GM23338 (cell line): ENCODE results near the gene DLG4. TPM values are rescaled to one million over a fixed set of nuclear protein-coding genes. Genes with fewer than 3 reads are reported as not detected.

Experiments used
- ATAC-seq: fragments of 200-7000 bp; cut with Tn5 transposase; 3 replicates; pipeline ENCODE4 v1.9.1; 2020
- DNase-seq: peaks from one replicate; pipeline ENCODE4 v3.0.0-alpha.2; 2015; ENCODE audit warnings: low spot score
- H2AFZ ChIP-seq: fragments of 200-600 bp; sonication (generic); 2 replicates; pipeline ENCODE4 v1.8.0; 2016; ENCODE audit warnings: antibody characterized with exemption, mild to moderate bottlenecking, moderate library complexity
- H3F3A ChIP-seq: fragments of 200-600 bp; sonication (generic); replicated peaks from 2 replicates; pipeline ENCODE4 v1.8.0; 2017; ENCODE audit warnings: antibody characterized with exemption, mixed run types, low read depth
- H3K27ac ChIP-seq: fragments of 200-600 bp; sonication (generic); 2 replicates; pipeline ENCODE4 v1.6.1; 2016; ENCODE audit warnings: low read depth
- H3K27me3 ChIP-seq: fragments of 200-600 bp; sonication (generic); 2 replicates; pipeline ENCODE4 v1.8.0; 2016; ENCODE audit warnings: mild to moderate bottlenecking, mixed run types, moderate library complexity; ENCODE audit not compliant: insufficient read depth
- H3K36me3 ChIP-seq: fragments of 200-600 bp; sonication (generic); 2 replicates; pipeline ENCODE4 v1.8.0; 2016; ENCODE audit warnings: mild to moderate bottlenecking; ENCODE audit not compliant: insufficient read depth
- H3K4me1 ChIP-seq: fragments of 200-600 bp; sonication (generic); 2 replicates; pipeline ENCODE4 v1.8.0; 2016; ENCODE audit warnings: mild to moderate bottlenecking, moderate library complexity; ENCODE audit not compliant: insufficient read depth
- H3K4me2 ChIP-seq: fragments of 200-600 bp; sonication (generic); 2 replicates; pipeline ENCODE4 v1.7.1; 2017; ENCODE audit warnings: mixed run types
- H3K4me3 ChIP-seq: fragments of 200-600 bp; sonication (generic); 2 replicates; pipeline ENCODE4 v1.6.1; 2016; ENCODE audit warnings: mixed run types
- H3K79me2 ChIP-seq: fragments of 200-600 bp; sonication (generic); replicated peaks from 2 replicates; pipeline ENCODE4 v1.8.0; 2017; ENCODE audit warnings: mild to moderate bottlenecking; ENCODE audit not compliant: insufficient read depth
- H3K9me2 ChIP-seq: fragments of 200-600 bp; sonication (generic); 2 replicates; pipeline ENCODE4 v1.8.0; 2017; ENCODE audit not compliant: insufficient read depth
- H4K20me1 ChIP-seq: fragments of 200-600 bp; sonication (generic); replicated peaks from 2 replicates; pipeline ENCODE4 v1.8.0; 2017; ENCODE audit warnings: mild to moderate bottlenecking; ENCODE audit not compliant: insufficient read depth
- H3K27ac Mint-ChIP-seq: 2 replicates; pipeline ENCODE4 v1.8.0; 2020; ENCODE audit warnings: inconsistent platforms, mild to moderate bottlenecking, moderate library complexity, mixed read lengths
- H3K27me3 Mint-ChIP-seq: 3 replicates; pipeline ENCODE4 v1.8.0; 2022; ENCODE audit warnings: low read depth, mild to moderate bottlenecking, moderate library complexity, mixed read lengths, inconsistent platforms; ENCODE audit not compliant: insufficient read depth, poor library complexity
- H3K36me3 Mint-ChIP-seq: 3 replicates; pipeline ENCODE4 v1.8.0; 2021; ENCODE audit warnings: low read depth, mild to moderate bottlenecking, inconsistent platforms, moderate library complexity, mixed read lengths
- H3K4me1 Mint-ChIP-seq: 3 replicates; pipeline ENCODE4 v1.8.0; 2020; ENCODE audit warnings: mild to moderate bottlenecking, inconsistent platforms, mixed read lengths
- H3K4me3 Mint-ChIP-seq: 3 replicates; pipeline ENCODE4 v1.8.0; 2021; ENCODE audit warnings: moderate library complexity, mild to moderate bottlenecking, inconsistent platforms, mixed read lengths
- H3K9me3 Mint-ChIP-seq: 3 replicates; pipeline ENCODE4 v1.8.0; 2020; ENCODE audit warnings: moderate library complexity, mild to moderate bottlenecking, inconsistent platforms, mixed read lengths
- CTCF ChIP-seq, 2 experiments: fragments of 200-600 bp in 1 of 2; sonication (generic) in 1 of 2; conservative IDR thresholded peaks; 2 replicates each; pipeline versions ENCODE4 v1.5.1 to v1.6.1; 2016 to 2017; ENCODE audit warnings: antibody characterized with exemption in 2 of 2, low read depth in 2 of 2, mild to moderate bottlenecking in 2 of 2, moderate library complexity in 1 of 2
- ETS1 ChIP-seq: IDR thresholded peaks from 2 replicates; pipeline ENCODE4 v1.6.1; 2016; ENCODE audit warnings: antibody characterized with exemption
- EZH2 ChIP-seq: fragments of 200-600 bp; sonication (generic); IDR thresholded peaks from one replicate; pipeline ENCODE4 v1.8.0; 2017; ENCODE audit warnings: antibody characterized with exemption, mild to moderate bottlenecking, low read depth; ENCODE audit not compliant: unreplicated experiment
- EZH2phosphoT487 ChIP-seq: fragments of 200-600 bp; sonication (generic); IDR thresholded peaks from one replicate; pipeline ENCODE4 v1.8.1; 2018; ENCODE audit warnings: antibody characterized with exemption; ENCODE audit not compliant: unreplicated experiment
- NANOG ChIP-seq: IDR thresholded peaks from 2 replicates; pipeline ENCODE4 v1.6.1; 2016; ENCODE audit warnings: antibody characterized with exemption, borderline replicate concordance
- POLR2AphosphoS5 ChIP-seq: IDR thresholded peaks from 2 replicates; pipeline ENCODE4 v1.6.1; 2016; ENCODE audit warnings: antibody characterized with exemption, low read depth
- STAT1 ChIP-seq: IDR thresholded peaks from one replicate; pipeline ENCODE4 v1.6.1; 2016; ENCODE audit warnings: antibody characterized with exemption; ENCODE audit not compliant: unreplicated experiment
- ZNF114 ChIP-seq: fragments of 250-450 bp; sonication (Bioruptor Pico); IDR thresholded peaks from 2 replicates; pipeline ENCODE4 v1.5.0; 2020; ENCODE audit warnings: mild to moderate bottlenecking, moderate library complexity
- ZNF462 ChIP-seq: fragments of 250-450 bp; sonication (Bioruptor Pico); IDR thresholded peaks from 2 replicates; pipeline ENCODE4 v1.5.0; 2020; ENCODE audit warnings: mild to moderate bottlenecking, moderate library complexity
- polyA plus RNA-seq: library from polyadenylated mRNA; unstranded; fragments of >200 nt; fragmentation: Nextera tagmentation; extraction: Ambion mirVana; gene quantifications from 2 replicates; pipeline ENCODE4 v1.2.1, GENCODE V29; 2016
- total RNA-seq: library from RNA; depleted of rRNA; stranded (reverse); fragments of >200 nt; shearing (Covaris generic); gene quantifications from 2 replicates; pipeline ENCODE4 v1.2.3, GENCODE V29; 2014
- TF ChIP-seq, protein P1 (sequence below): IDR thresholded peaks from one replicate; pipeline ENCODE4 v1.6.1; 2018; ENCODE audit warnings: antibody characterized with exemption; ENCODE audit not compliant: unreplicated experiment

The DLG4 gene
- total and polyA plus RNA-seq, 2 experiments from 2014 or later: 11.1 to 31.0 TPM

DNA sequence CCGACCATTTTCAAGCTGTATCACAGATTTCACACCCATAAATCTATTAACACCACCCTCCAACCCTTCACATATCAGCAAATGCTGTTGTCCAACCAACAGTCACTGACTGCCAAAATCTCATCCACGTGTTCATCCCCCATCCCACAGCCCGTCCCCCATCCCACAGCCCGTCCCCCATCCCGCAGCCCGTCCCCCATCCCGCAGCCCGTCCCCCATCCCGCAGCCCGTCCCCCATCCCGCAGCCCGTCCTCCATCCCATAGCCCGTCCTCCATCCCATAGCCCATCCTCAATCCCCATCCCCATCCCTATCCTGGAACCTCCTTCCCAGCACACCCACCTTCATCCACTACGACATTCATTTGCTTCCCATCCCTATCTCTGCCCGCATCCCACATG, 14.1 kb downstream of the DLG4 start:
- DNase-seq (no peak), ATAC-seq (no peak)
- Histone ChIP-seq H3K79me2 (peaks cover 36% of the 10 kb centered on the region), H4K20me1 (peaks cover 10% of the 10 kb centered on the region), H3K27ac (no peak overlapping the region), H3K4me1 (peaks cover 35% of the 10 kb centered on the region), H3K36me3 (peaks cover 15% of the 10 kb centered on the region), H3K27me3 (no peaks in the 10 kb centered on the region), H3K9me2 (no peaks in the 10 kb centered on the region), H3F3A (peaks cover 26% of the 10 kb centered on the region), H2AFZ (no peak overlapping the region), H3K4me2 (peak overlapping the region; percentile 89), H3K4me3 (peak overlapping the region; percentile 55)
- Mint-ChIP-seq H3K27ac (peak overlapping the region; percentile 57), H3K4me3 (peak overlapping the region; percentile 80), H3K9me3 (no peaks in the 10 kb centered on the region; the same call in 2 of the 3 replicates), H3K4me1 (peaks cover 51% of the 10 kb centered on the region), H3K27me3 (peaks cover 14% of the 10 kb centered on the region), H3K36me3 (peaks cover 34% of the 10 kb centered on the region)
- TF ChIP-seq ETS1: no peak
- no peak for TF ChIP-seq EZH2phosphoT487
- no peak for TF ChIP-seq EZH2
- TF ChIP-seq STAT1: no peak
- TF ChIP-seq POLR2AphosphoS5: no peak
- TF ChIP-seq, protein P1, sequence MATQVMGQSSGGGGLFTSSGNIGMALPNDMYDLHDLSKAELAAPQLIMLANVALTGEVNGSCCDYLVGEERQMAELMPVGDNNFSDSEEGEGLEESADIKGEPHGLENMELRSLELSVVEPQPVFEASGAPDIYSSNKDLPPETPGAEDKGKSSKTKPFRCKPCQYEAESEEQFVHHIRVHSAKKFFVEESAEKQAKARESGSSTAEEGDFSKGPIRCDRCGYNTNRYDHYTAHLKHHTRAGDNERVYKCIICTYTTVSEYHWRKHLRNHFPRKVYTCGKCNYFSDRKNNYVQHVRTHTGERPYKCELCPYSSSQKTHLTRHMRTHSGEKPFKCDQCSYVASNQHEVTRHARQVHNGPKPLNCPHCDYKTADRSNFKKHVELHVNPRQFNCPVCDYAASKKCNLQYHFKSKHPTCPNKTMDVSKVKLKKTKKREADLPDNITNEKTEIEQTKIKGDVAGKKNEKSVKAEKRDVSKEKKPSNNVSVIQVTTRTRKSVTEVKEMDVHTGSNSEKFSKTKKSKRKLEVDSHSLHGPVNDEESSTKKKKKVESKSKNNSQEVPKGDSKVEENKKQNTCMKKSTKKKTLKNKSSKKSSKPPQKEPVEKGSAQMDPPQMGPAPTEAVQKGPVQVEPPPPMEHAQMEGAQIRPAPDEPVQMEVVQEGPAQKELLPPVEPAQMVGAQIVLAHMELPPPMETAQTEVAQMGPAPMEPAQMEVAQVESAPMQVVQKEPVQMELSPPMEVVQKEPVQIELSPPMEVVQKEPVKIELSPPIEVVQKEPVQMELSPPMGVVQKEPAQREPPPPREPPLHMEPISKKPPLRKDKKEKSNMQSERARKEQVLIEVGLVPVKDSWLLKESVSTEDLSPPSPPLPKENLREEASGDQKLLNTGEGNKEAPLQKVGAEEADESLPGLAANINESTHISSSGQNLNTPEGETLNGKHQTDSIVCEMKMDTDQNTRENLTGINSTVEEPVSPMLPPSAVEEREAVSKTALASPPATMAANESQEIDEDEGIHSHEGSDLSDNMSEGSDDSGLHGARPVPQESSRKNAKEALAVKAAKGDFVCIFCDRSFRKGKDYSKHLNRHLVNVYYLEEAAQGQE: no peak
- no peak for TF ChIP-seq CTCF (conservative IDR thresholded peaks at IDR 0.05; ENCODE audit: low read depth in 2 of 2)
- TF ChIP-seq NANOG: no peak
- no peak for TF ChIP-seq ZNF114
- no peak for TF ChIP-seq ZNF462 (CRISPR knock-in tag)
